HCT116 (cell line): ENCODE results near the gene FGGY. TPM values are rescaled to one million over a fixed set of nuclear protein-coding genes. Genes with fewer than 3 reads are reported as not detected.

Experiments used
- ATAC-seq: fragments of 200-7000 bp; cut with Tn5 transposase; 2 replicates; pipeline ENCODE4 v1.9.1; 2020; ENCODE audit warnings: mild to moderate bottlenecking, moderate library complexity
- BruUV-seq: library from RNA; stranded (reverse); fragments of 400-500 nt; replicated peaks from 2 replicates; lab custom pipeline; 2021; lab: Mats Ljungman, UMichigan
- CTCF ChIA-PET: fragments of 300-600 bp; sonication (Branson Sonifier 250); formaldehyde crosslinking; loops from one replicate; lab custom pipeline; 2021; ENCODE audit warnings: antibody characterized with exemption; lab: Charles Lee
- POLR2A ChIA-PET: fragments of 300-600, 350-600 bp; sonication (Branson Sonifier 250); formaldehyde crosslinking; loops from one replicate; lab custom pipeline; 2021; ENCODE audit warnings: antibody characterized with exemption; lab: Charles Lee
- RAD21 ChIA-PET, 2 experiments: fragments of 300-600 bp; sonication (Branson Sonifier 250); formaldehyde crosslinking; loops; one replicate each; lab custom pipeline; 2023; ENCODE audit warnings: low total read pairs in 2 of 2; ENCODE audit not compliant: uncharacterized antibody in 2 of 2, unreplicated experiment in 2 of 2, low non-redundant PET in 1 of 2; lab: Charles Lee
- DNase-seq: peaks from one replicate; pipeline ENCODE4 v3.0.0-alpha.2; 2010; ENCODE audit warnings: low read depth, low spot score
- H2AFZ ChIP-seq: fragments of 200-600 bp; shearing (Covaris generic), sonication (generic); 2 replicates; pipeline ENCODE4 v1.6.1; 2017; ENCODE audit warnings: low read depth, mixed run types, mixed read lengths, antibody characterized with exemption, low read length; ENCODE audit not compliant: poor library complexity, severe bottlenecking
- H3K27ac ChIP-seq: 2 replicates; pipeline ENCODE4 v1.5.1; 2012; ENCODE audit warnings: low read depth, low read length
- H3K27me3 ChIP-seq: fragments of 200-600 bp; sonication (generic); 2 replicates; pipeline ENCODE4 v1.6.1; 2016; ENCODE audit warnings: mixed run types, low read length, mixed read lengths; ENCODE audit not compliant: insufficient read depth
- H3K36me3 ChIP-seq, 2 experiments: fragments of 200-500 bp in 1 of 2; fragments of 200-600 bp in 1 of 2; sonication (Bioruptor generic) in 1 of 2; sonication (generic) in 1 of 2; 2 replicates each; pipeline versions ENCODE4 v1.5.1 to v1.6.1; 2014 to 2016; ENCODE audit warnings: low read length in 2 of 2, inconsistent platforms in 1 of 2, mixed read lengths in 1 of 2, mixed run types in 1 of 2; ENCODE audit not compliant: insufficient read depth in 2 of 2, control insufficient read depth in 1 of 2
- H3K4me1 ChIP-seq, 2 experiments: fragments of 200-600 bp in 1 of 2; sonication (generic) in 1 of 2; 2 replicates each; pipeline versions ENCODE4 v1.5.1 to v1.6.1; 2012 to 2017; ENCODE audit warnings: low read length in 2 of 2, inconsistent platforms in 1 of 2, mild to moderate bottlenecking in 1 of 2, mixed read lengths in 1 of 2, mixed run types in 1 of 2, moderate library complexity in 1 of 2; ENCODE audit not compliant: insufficient read depth in 2 of 2, control insufficient read depth in 1 of 2
- H3K4me2 ChIP-seq: fragments of 200-600 bp; sonication (generic); 2 replicates; pipeline ENCODE4 v1.6.1; 2017; ENCODE audit warnings: mixed run types, low read length, mixed read lengths
- H3K4me3 ChIP-seq, 2 experiments: fragments of 200-600 bp in 1 of 2; sonication (generic) in 1 of 2; replicated peaks in 1 of 2; 2 replicates each; pipeline ENCODE4 v1.5.1; 2011 to 2016; ENCODE audit warnings: low read length in 2 of 2, control low read depth in 1 of 2, low read depth in 1 of 2, mild to moderate bottlenecking in 1 of 2, mixed read lengths in 1 of 2, mixed run types in 1 of 2
- H3K79me2 ChIP-seq: fragments of 200-600 bp; sonication (generic); 2 replicates; pipeline ENCODE4 v1.6.1; 2017; ENCODE audit warnings: mild to moderate bottlenecking, mixed run types, low read length, moderate library complexity, mixed read lengths; ENCODE audit not compliant: insufficient read depth
- H3K9ac ChIP-seq: fragments of 200-600 bp; sonication (generic); 2 replicates; pipeline ENCODE4 v1.6.1; 2016; ENCODE audit warnings: low read length, mixed read lengths
- H3K9me2 ChIP-seq: fragments of 200-600 bp; sonication (generic), shearing (Covaris generic); 2 replicates; pipeline ENCODE4 v1.6.1; 2017; ENCODE audit warnings: mixed run types, mild to moderate bottlenecking, moderate library complexity; ENCODE audit not compliant: insufficient read depth
- H3K9me3 ChIP-seq, 2 experiments: fragments of 200-500 bp in 1 of 2; fragments of 200-600 bp in 1 of 2; sonication (Bioruptor generic) in 1 of 2; sonication (generic) in 1 of 2; 2 replicates each; pipeline ENCODE4 v1.6.1; 2014 to 2017; ENCODE audit warnings: low read length in 2 of 2, mixed read lengths in 2 of 2, inconsistent platforms in 1 of 2, low read depth in 1 of 2, mild to moderate bottlenecking in 1 of 2, mixed run types in 1 of 2, moderate library complexity in 1 of 2; ENCODE audit not compliant: control insufficient read depth in 1 of 2, insufficient read depth in 1 of 2
- H4K20me1 ChIP-seq: fragments of 200-600 bp; sonication (generic), shearing (Covaris generic); 2 replicates; pipeline ENCODE4 v1.6.1; 2017; ENCODE audit warnings: mixed run types, mild to moderate bottlenecking, moderate library complexity; ENCODE audit not compliant: insufficient read depth
- CBX3 ChIP-seq: IDR thresholded peaks from 2 replicates; pipeline ENCODE4 v1.6.1; 2012; ENCODE audit warnings: low read depth
- CTCF ChIP-seq, 3 experiments: fragments of 200-600 bp in 1 of 3; sonication (generic) in 1 of 3; IDR thresholded peaks in 2 of 3; conservative IDR thresholded peaks in 1 of 3; 2 replicates each; pipeline ENCODE4 v1.5.1; 2012 to 2017; ENCODE audit warnings: low read depth in 2 of 3, low read length in 2 of 3, antibody characterized with exemption in 1 of 3, borderline replicate concordance in 1 of 3, control low read depth in 1 of 3, mild to moderate bottlenecking in 1 of 3, mixed read lengths in 1 of 3, mixed run types in 1 of 3, moderate library complexity in 1 of 3; ENCODE audit not compliant: insufficient read depth in 1 of 3
- ELF1 ChIP-seq: IDR thresholded peaks from 2 replicates; pipeline ENCODE4 v1.6.1; 2012; ENCODE audit warnings: low read depth, borderline replicate concordance
- EZH2phosphoT487 ChIP-seq: fragments of 200-600 bp; IDR thresholded peaks from 2 replicates; pipeline ENCODE4 v1.6.1; 2018; ENCODE audit warnings: antibody characterized with exemption, borderline replicate concordance
- FOSL1 ChIP-seq: IDR thresholded peaks from 2 replicates; pipeline ENCODE4 v1.6.1; 2012; ENCODE audit warnings: low read depth
- JUND ChIP-seq: IDR thresholded peaks from 2 replicates; pipeline ENCODE4 v1.6.1; 2012
- MAX ChIP-seq: IDR thresholded peaks from 2 replicates; pipeline ENCODE4 v1.6.1; 2012
- POLR2AphosphoS5 ChIP-seq: IDR thresholded peaks from 2 replicates; pipeline ENCODE4 v1.6.1; 2011; ENCODE audit warnings: mild to moderate bottlenecking, low read depth, low read length, moderate library complexity
- RAD21 ChIP-seq: IDR thresholded peaks from 2 replicates; pipeline ENCODE4 v1.6.1; 2012; ENCODE audit warnings: low read depth, mild to moderate bottlenecking
- REST ChIP-seq: IDR thresholded peaks from 2 replicates; pipeline ENCODE4 v1.6.1; 2012; ENCODE audit warnings: low read depth
- SIN3A ChIP-seq: IDR thresholded peaks from 2 replicates; pipeline ENCODE4 v1.6.1; 2012; ENCODE audit warnings: low read depth
- SP1 ChIP-seq: IDR thresholded peaks from 2 replicates; pipeline ENCODE4 v1.6.1; 2012; ENCODE audit warnings: low read depth
- TCF7L2 ChIP-seq: IDR thresholded peaks from 2 replicates; pipeline ENCODE4 v1.7.0; 2011; ENCODE audit warnings: borderline replicate concordance, inconsistent platforms; ENCODE audit not compliant: insufficient read depth, insufficient read length; ENCODE audit errors: extremely low read depth
- ZBTB33 ChIP-seq: IDR thresholded peaks from 2 replicates; pipeline ENCODE4 v1.6.1; 2011; ENCODE audit warnings: mild to moderate bottlenecking, low read length, moderate library complexity; ENCODE audit not compliant: insufficient replicate concordance; ENCODE audit errors: extremely low read depth
- ZFX ChIP-seq: fragments of 450-650 bp; IDR thresholded peaks from 2 replicates; pipeline ENCODE4 v1.6.1; 2017
- ZNF274 ChIP-seq: fragments of 200-500 bp; sonication (Bioruptor generic); IDR thresholded peaks from 2 replicates; pipeline ENCODE4 v1.6.1; 2014; ENCODE audit warnings: mild to moderate bottlenecking, low read depth, low read length, inconsistent platforms
- intact Hi-C: fragments of 100-400 bp; cut with micrococcal nuclease; formaldehyde crosslinking; loops from 2 replicates; pipeline ENCODE4 v1.10.0; 2022
- total RNA-seq: library from RNA; stranded (reverse); gene quantifications from one replicate; pipeline ENCODE4 v1.2.1, GENCODE V29; 2021; ENCODE audit not compliant: unreplicated experiment

The FGGY gene
- total RNA-seq, 1 experiment from 2014 or later, result 10.6 TPM

- RAD21 ChIA-PET, result no interaction called here
- no peaks in the 10 kb centered on the region for H3K36me3 ChIP-seq
- no peaks in the 10 kb centered on the region for H3K27me3 ChIP-seq
- peak overlapping the region; percentile 30 for H3K4me2 ChIP-seq
- H3K9me2 ChIP-seq, result no peaks in the 10 kb centered on the region
- BruUV-seq, result no TSS peak
- H3K9ac ChIP-seq, result no peak overlapping the region
- no peak overlapping the region for H3K4me3 ChIP-seq
- intact Hi-C loops, result loop anchor here (10.0 kb wide), 1 partner anchor 254 kb away; no protein-coding TSS in a partner anchor
- TF ChIP-seq ELF1, result no peak
- TF ChIP-seq SIN3A, result no peak
- 0 out of 2 replicates have a peak, but pooled peaks have one; percentile 18 for TF ChIP-seq FOSL1
- TF ChIP-seq ZBTB33, result no peak
- TF ChIP-seq CTCF (IDR thresholded peaks at IDR 0.05 in 2 of 3, conservative IDR thresholded peaks at IDR 0.05 in 1 of 3; ENCODE audit: borderline replicate concordance in 1 of 3, insufficient read depth in 1 of 3, low read depth in 2 of 3, low read length in 2 of 3), result no peak
- no peak for TF ChIP-seq ZNF274
- no peak for TF ChIP-seq EZH2phosphoT487
- no peak for TF ChIP-seq SP1
- no peak for TF ChIP-seq TCF7L2
- TF ChIP-seq ZFX, result no peak
- TF ChIP-seq CBX3, result no peak
- TF ChIP-seq MAX, result 0 out of 2 replicates have a peak, but pooled peaks have one; percentile 31
- TF ChIP-seq JUND, result 0 out of 2 replicates have a peak, but pooled peaks have one; percentile 16
- no peak for TF ChIP-seq REST
- TF ChIP-seq RAD21, result no peak
- TF ChIP-seq POLR2AphosphoS5, result no peak
- no peak overlapping the region for H2AFZ ChIP-seq
- H3K4me1 ChIP-seq, result peaks cover 0 to 19% of the 10 kb centered on the region in 2 experiments; a peak in 3 of 4 replicates
- no peak overlapping the region for H3K27ac ChIP-seq
- CTCF ChIA-PET, result no interaction called here
- no peaks in the 10 kb centered on the region for H4K20me1 ChIP-seq
- peaks cover 0 to under 1% of the 10 kb centered on the region in 2 experiments; a peak in 1 of 4 replicates for H3K9me3 ChIP-seq
- no peaks in the 10 kb centered on the region for H3K79me2 ChIP-seq
- POLR2A ChIA-PET, result no interaction called here
- peak; percentile 85 for ATAC-seq
- peak; percentile 28 for DNase-seq
Observed at GRCh38 chr1:59678493-59679228, 381.8 kb downstream of the FGGY start.
